GM06990 (cell line): Measurements from ENCODE around the gene ODR4.
A peak's percentile ranks its signal among the peaks of the same experiment; 100 is the strongest.

ENCODE experiments used
- DNase-seq: peaks from one replicate; pipeline ENCODE4 v3.0.0-alpha.2; 2011; ENCODE audit not compliant: insufficient read length; ENCODE audit errors: extremely low read depth
- H3K27me3 ChIP-seq: replicated peaks from 2 replicates; pipeline ENCODE4 v1.6.0; 2011; ENCODE audit warnings: low read length; ENCODE audit not compliant: control insufficient read depth, insufficient read depth
- H3K36me3 ChIP-seq: 2 replicates; pipeline ENCODE4 v1.5.1; 2011; ENCODE audit warnings: low read length; ENCODE audit not compliant: control insufficient read depth, insufficient read depth
- H3K4me3 ChIP-seq: replicated peaks from 2 replicates; pipeline ENCODE4 v1.5.1; 2011; ENCODE audit warnings: low read depth, mild to moderate bottlenecking, control low read depth, low read length
- CTCF ChIP-seq: IDR thresholded peaks from 2 replicates; pipeline ENCODE4 v1.5.1; 2011; ENCODE audit warnings: low read length, control low read depth, mild to moderate bottlenecking, inconsistent platforms; ENCODE audit not compliant: insufficient read depth, poor library complexity, severe bottlenecking

Gene ODR4

GRCh38 chr1:186429017-186429416, 53.4 kb downstream of the ODR4 start:
- Histone ChIP-seq H3K4me3 (no peak overlapping the region), H3K27me3 (no peaks in the 10 kb centered on the region), H3K36me3 (no peaks in the 10 kb centered on the region)
- DNase-seq = no peak
- TF ChIP-seq CTCF = no peak

DNA sequence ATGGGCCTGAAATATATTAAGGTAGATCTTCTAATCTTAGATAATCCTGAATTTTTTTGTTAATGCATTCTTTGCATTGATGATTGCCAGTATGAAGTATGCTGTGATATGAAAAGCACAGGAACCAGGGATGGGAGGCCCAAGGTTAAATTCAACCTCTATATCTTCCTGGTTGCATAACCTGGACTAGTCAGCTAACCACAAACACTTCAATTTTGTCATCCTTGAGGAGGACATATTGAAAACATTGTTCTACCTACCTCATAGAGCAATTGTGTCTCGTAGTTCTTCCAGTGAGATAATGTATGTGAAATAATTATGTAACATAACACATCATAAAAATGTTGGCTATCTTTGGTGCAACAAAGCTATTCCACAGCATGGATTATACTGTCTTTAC, 59.7 kb downstream of the ODR4 start:
- no peak overlapping the region for H3K4me3 ChIP-seq
- DNase-seq = no peak
- TF ChIP-seq CTCF = no peak

GRCh38 chr1:186438567-186438966, 62.9 kb downstream of the ODR4 start:
- TF ChIP-seq CTCF = no peak
- no peaks in the 10 kb centered on the region for H3K27me3 ChIP-seq
- no peak overlapping the region for H3K4me3 ChIP-seq
- DNase-seq = no peak
- H3K36me3 ChIP-seq = no peaks in the 10 kb centered on the region

More for the DNA sequence above, 59.7 kb downstream of the ODR4 start:
- no peaks in the 10 kb centered on the region for H3K27me3 ChIP-seq
- H3K36me3 ChIP-seq = no peaks in the 10 kb centered on the region

- no peaks in the 10 kb centered on the region for H3K27me3 ChIP-seq
- no peak for DNase-seq
- no peak for TF ChIP-seq CTCF
- H3K36me3 ChIP-seq = no peaks in the 10 kb centered on the region
- no peak overlapping the region for H3K4me3 ChIP-seq
Measured at GRCh38 chr1:186440584-186440983, 64.9 kb downstream of the ODR4 start.

DNA sequence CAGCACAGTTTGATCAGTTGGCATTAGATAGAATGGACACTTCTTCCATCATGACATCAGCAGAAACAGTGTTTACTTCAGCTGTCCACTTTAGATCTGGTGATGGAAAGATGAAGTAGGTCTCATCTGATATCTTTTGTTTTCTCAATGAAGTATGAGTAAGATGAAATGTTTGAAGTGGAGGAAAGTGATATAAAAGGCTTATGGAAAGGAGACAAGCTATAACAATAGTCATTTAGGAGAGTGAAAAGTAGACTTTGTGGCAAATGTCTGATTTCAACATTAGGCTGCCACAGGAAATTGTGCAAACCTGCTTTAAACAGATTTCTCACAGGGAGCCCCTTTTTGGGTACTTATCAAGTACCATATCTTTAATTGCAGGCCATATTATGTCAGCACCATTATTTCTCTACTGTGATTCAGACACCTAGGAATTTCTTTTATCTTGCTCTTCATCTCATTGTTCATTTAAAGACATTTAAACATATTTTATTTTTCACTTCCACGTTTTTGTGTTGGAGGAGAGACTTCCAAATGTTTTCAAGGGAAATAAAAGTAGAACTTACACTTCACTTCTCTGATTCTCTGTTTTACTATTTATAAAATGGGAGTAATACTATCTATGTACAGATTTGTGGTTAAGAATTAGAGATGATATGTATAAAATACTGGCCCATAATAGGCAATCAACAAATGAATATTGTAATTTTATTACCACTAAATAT, 67.2 kb downstream of the ODR4 start:
- H3K36me3 ChIP-seq = no peaks in the 10 kb centered on the region
- no peak for TF ChIP-seq CTCF
- no peaks in the 10 kb centered on the region for H3K27me3 ChIP-seq
- no peak for DNase-seq
- H3K4me3 ChIP-seq = no peak overlapping the region

GRCh38 chr1:186443638-186444037, 68.0 kb downstream of the ODR4 start:
- H3K4me3 ChIP-seq = no peak overlapping the region
- peak; percentile 16 for DNase-seq
- H3K36me3 ChIP-seq = no peaks in the 10 kb centered on the region
- H3K27me3 ChIP-seq = no peaks in the 10 kb centered on the region
- TF ChIP-seq CTCF = no peak
